ENCODE measurements around the gene AFAP1. TPM values are rescaled to one million over a fixed set of nuclear protein-coding genes. Genes with fewer than 3 reads are reported as not detected.

Gene AFAP1
- total RNA-seq, 2 donors from 2014 or later = 32.1 to 40.1 TPM

GRCh38 chr4:7812921-7813320 is 126.7 kb downstream of the AFAP1 start:
- ATAC-seq (ENCODE audit: insufficient number of reproducible peaks, low FRiP score, low read depth) = no peak

GRCh38 chr4:7812231-7812857 is 127.3 kb downstream of the AFAP1 start:
- Histone ChIP-seq H3K27ac (no peak overlapping the region), H3K4me3 (no peak overlapping the region), H3K27me3 (replicated peaks; ENCODE audit: insufficient read depth) (no peaks in the 10 kb centered on the region), H3K4me1 (ENCODE audit: control insufficient read depth in 1 of 2, low read depth in 2 of 2) (peaks cover 6 to 14% of the 10 kb centered on the region in 2 donors), H3K36me3 (peaks cover 9% of the 10 kb centered on the region), H3K9me3 (no peaks in the 10 kb centered on the region)
- ATAC-seq (ENCODE audit: insufficient number of reproducible peaks, low FRiP score, low read depth) = no peak
- TF ChIP-seq CTCF (IDR thresholded peaks at IDR 0.05) = no peak
- DNase-seq (ENCODE audit: low spot score) = no peak

More at GRCh38 chr4:7812921-7813320, 126.7 kb downstream of the AFAP1 start:
- Histone ChIP-seq H3K27ac (no peak overlapping the region), H3K4me3 (no peak overlapping the region), H3K27me3 (replicated peaks; ENCODE audit: insufficient read depth) (no peaks in the 10 kb centered on the region), H3K36me3 (peaks cover 9% of the 10 kb centered on the region), H3K9me3 (no peaks in the 10 kb centered on the region), H3K4me1 (ENCODE audit: control insufficient read depth in 1 of 2, low read depth in 2 of 2) (peaks cover 0 to 10% of the 10 kb centered on the region in 2 donors)
- no peak for TF ChIP-seq CTCF (IDR thresholded peaks at IDR 0.05)
- DNase-seq (ENCODE audit: low spot score) = no peak

GRCh38 chr4:7811536-7812191 is 128.0 kb downstream of the AFAP1 start:
- DNase-seq (ENCODE audit: low spot score) (no peak), ATAC-seq (ENCODE audit: insufficient number of reproducible peaks, low FRiP score, low read depth) (no peak)
- Histone ChIP-seq H3K4me1 (ENCODE audit: control insufficient read depth in 1 of 2, low read depth in 2 of 2) (peaks cover 11 to 21% of the 10 kb centered on the region in 2 donors), H3K9me3 (no peaks in the 10 kb centered on the region), H3K36me3 (peaks cover 9% of the 10 kb centered on the region), H3K4me3 (no peak overlapping the region), H3K27me3 (replicated peaks; ENCODE audit: insufficient read depth) (no peaks in the 10 kb centered on the region), H3K27ac (no peak overlapping the region)
- no peak for TF ChIP-seq CTCF (IDR thresholded peaks at IDR 0.05)

GRCh38 chr4:7810783-7811535 is 128.7 kb downstream of the AFAP1 start:
- H3K4me3 ChIP-seq = no peak overlapping the region
- H3K36me3 ChIP-seq = peaks cover 9% of the 10 kb centered on the region
- H3K27ac ChIP-seq = no peak overlapping the region
- no peak for ATAC-seq (ENCODE audit: insufficient number of reproducible peaks, low FRiP score, low read depth)
- no peak for TF ChIP-seq CTCF (IDR thresholded peaks at IDR 0.05)
- peaks cover 18 to 27% of the 10 kb centered on the region in 2 donors for H3K4me1 ChIP-seq (ENCODE audit: control insufficient read depth in 1 of 2, low read depth in 2 of 2)
- no peaks in the 10 kb centered on the region for H3K27me3 ChIP-seq (replicated peaks; ENCODE audit: insufficient read depth)
- DNase-seq (ENCODE audit: low spot score) = no peak
- H3K9me3 ChIP-seq = no peaks in the 10 kb centered on the region

GRCh38 chr4:7808752-7809151 is 130.9 kb downstream of the AFAP1 start:
- H3K9me3 ChIP-seq = no peaks in the 10 kb centered on the region
- peaks cover 3% of the 10 kb centered on the region for H3K36me3 ChIP-seq
- DNase-seq (ENCODE audit: low spot score) = no peak
- H3K4me3 ChIP-seq = no peak overlapping the region
- no peak for ATAC-seq (ENCODE audit: insufficient number of reproducible peaks, low FRiP score, low read depth)
- H3K27me3 ChIP-seq (replicated peaks; ENCODE audit: insufficient read depth) = no peaks in the 10 kb centered on the region
- peak overlapping the region in 1 of 2 donors; percentile 29 for H3K27ac ChIP-seq
- peaks cover 21 to 49% of the 10 kb centered on the region in 2 donors for H3K4me1 ChIP-seq (ENCODE audit: control insufficient read depth in 1 of 2, low read depth in 2 of 2)
- no peak for TF ChIP-seq CTCF (IDR thresholded peaks at IDR 0.05)

All from thoracic aorta (tissue), 2 donors.